Fibroblast of villous mesenchyme (primary cell): ENCODE measurements around the gene NUFIP1. TPM values are rescaled to one million over a fixed set of nuclear protein-coding genes. Genes with fewer than 3 reads are reported as not detected.

Experiments used
- DNase-seq: peaks from one replicate; pipeline ENCODE4 v3.0.0-alpha.2; 2010; ENCODE audit warnings: low read depth
- H3K4me3 ChIP-seq: 2 replicates; pipeline ENCODE4 v1.5.1; 2011; ENCODE audit warnings: low read depth, mild to moderate bottlenecking, low read length
- total RNA-seq: library from RNA; depleted of rRNA; stranded (reverse); fragments of >200 nt; gene quantifications from 2 replicates; pipeline ENCODE4 v1.2.3, GENCODE V29; 2012
- TF ChIP-seq, protein P1 (sequence below): IDR thresholded peaks from 2 replicates; pipeline ENCODE4 v1.5.1; 2012; ENCODE audit warnings: low read depth, mild to moderate bottlenecking, low read length; ENCODE audit not compliant: insufficient read depth

Gene NUFIP1
- total RNA-seq, 1 donor: 4.7 TPM

DNA sequence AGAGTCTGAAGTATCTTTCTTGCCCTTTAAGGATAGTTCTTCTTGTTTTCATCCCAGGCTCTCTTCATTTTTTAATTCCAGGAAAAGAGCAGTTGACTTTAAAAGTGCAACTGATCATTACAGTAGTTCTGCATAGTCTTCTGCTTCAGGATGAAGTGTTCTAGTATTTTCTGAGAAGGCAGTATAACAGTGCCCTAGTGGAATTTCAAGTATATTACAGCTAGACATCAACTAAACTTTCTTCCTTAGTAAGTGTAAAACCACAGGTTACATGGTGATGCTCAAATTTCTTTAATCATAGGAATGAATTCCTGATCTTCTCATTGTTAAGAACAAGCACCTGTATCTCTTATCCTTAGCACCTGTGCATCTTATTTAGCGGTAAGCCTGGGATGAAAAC is 10.9 kb downstream of the NUFIP1 start:
- no peak for DNase-seq
- TF ChIP-seq, protein P1, sequence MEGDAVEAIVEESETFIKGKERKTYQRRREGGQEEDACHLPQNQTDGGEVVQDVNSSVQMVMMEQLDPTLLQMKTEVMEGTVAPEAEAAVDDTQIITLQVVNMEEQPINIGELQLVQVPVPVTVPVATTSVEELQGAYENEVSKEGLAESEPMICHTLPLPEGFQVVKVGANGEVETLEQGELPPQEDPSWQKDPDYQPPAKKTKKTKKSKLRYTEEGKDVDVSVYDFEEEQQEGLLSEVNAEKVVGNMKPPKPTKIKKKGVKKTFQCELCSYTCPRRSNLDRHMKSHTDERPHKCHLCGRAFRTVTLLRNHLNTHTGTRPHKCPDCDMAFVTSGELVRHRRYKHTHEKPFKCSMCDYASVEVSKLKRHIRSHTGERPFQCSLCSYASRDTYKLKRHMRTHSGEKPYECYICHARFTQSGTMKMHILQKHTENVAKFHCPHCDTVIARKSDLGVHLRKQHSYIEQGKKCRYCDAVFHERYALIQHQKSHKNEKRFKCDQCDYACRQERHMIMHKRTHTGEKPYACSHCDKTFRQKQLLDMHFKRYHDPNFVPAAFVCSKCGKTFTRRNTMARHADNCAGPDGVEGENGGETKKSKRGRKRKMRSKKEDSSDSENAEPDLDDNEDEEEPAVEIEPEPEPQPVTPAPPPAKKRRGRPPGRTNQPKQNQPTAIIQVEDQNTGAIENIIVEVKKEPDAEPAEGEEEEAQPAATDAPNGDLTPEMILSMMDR: peak; percentile 15
- H3K4me3 ChIP-seq: no peak overlapping the region

DNA sequence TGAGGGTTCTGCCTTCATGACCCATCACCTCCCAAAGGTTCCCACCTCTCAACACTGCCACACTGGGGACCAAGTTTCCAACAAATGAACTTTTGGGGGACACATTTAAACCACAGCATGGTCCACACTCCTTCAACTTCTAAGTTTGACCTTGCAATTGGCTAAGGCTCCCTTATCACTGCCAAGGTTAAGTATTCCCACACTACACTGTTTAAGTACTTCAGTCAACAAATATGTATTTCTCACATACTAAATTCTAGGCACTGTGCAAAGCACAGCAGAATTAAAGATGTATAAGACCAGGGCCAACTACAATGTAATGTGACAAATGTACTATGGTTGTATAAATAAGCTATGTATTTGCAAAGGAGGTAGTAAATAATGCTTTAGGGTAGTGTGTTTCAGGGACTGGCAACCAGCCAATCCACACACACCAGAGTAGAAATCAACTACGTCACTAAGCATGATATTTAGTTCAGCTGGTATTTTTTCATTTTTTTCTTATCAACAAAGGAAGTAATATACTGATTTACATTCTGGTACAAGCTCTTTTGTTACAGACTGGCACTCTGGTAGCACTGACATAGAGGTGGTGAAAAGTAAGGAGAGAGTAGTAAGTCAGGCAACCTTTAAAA is 12.2 kb downstream of the NUFIP1 start:
- no peak overlapping the region for H3K4me3 ChIP-seq
- no peak for DNase-seq
- TF ChIP-seq, protein P1: no peak

DNA sequence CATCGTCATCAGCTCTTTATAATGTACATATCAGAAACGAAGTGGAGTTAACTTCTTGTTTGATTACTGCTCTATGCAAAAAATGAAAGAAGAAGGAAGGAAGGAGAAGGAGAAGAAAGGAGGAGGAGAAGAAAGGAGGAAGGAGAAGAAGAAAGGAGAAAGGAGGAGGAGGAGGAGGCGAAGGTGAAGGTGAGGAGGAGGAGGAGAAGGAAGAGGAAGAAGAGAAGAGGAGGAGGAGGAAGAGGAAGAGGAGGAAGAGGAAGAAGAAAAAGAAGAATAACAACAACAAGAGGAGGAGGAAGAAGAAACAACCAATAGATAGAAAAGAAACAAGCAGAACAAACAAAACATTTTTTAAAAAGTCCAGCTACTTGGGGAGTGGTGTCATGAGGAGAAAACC is 13.1 kb downstream of the NUFIP1 start:
- no peak overlapping the region for H3K4me3 ChIP-seq
- TF ChIP-seq, protein P1: no peak
- no peak for DNase-seq

DNA sequence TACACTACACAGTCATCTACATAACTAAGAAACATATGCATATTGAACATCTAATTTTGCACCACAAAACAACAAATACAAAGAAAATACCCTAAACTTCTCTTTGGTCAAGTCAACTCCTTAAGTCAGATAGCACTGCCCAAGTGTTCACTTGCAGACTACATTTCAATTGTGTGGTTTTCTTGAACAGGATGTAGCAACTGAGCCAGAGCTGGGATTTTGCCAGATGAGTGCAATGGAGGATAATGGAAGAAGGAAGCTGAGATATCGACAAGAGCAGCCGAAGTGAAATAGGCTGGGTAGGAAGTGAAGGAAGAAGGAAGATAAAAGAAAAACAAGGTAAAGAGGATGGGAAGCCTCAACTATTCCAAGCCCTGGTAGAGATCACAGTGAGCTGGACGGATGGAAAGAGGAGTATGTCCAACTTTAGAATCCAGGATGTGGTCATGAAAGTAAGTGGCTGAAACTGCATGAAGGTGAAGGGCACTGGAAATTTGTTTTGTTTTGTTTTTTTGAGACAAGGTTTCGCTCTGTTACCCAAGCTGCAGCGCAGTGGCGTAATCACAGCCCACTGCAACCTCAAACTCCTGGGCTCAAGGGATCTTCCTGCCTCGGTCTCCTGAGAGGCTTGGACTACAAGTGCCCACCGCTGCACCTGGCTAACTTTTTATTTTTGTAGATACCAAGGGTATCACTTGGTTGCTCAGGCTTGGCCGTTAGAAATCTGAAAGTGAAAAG is 15.0 kb downstream of the NUFIP1 start:
- peak; percentile 47 for DNase-seq
- H3K4me3 ChIP-seq: no peak overlapping the region
- TF ChIP-seq, protein P1: no peak

DNA sequence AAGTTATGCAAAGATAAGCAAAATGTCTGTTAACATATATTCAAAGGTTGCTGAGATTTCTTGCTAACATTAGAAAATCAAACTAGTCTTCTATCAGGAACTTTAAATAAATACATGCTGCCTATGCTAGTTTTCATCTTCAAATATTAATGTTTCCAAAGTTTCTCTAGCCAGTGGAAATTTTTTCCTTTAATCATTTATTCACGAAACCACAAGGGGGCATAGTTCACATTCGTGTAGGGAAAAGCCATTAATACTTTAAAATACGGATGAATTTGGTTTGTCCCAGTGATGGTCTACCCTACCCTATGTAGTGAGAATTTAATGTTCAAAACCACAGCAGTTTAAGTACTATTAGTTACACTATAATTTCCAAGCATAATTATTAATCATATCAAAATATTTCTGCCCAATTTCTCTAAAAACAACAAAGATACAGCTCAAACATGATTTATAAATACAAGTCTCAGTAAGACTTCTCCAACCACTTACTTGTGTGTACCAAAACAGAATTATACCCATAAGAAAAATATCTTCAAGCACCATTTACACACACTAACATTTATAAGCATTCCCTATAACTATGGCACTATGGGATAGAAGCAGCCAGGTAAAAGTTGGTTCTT is 16.2 kb downstream of the NUFIP1 start:
- DNase-seq: peak; percentile 47
- TF ChIP-seq, protein P1: peak; percentile 47
- no peak overlapping the region for H3K4me3 ChIP-seq

DNA sequence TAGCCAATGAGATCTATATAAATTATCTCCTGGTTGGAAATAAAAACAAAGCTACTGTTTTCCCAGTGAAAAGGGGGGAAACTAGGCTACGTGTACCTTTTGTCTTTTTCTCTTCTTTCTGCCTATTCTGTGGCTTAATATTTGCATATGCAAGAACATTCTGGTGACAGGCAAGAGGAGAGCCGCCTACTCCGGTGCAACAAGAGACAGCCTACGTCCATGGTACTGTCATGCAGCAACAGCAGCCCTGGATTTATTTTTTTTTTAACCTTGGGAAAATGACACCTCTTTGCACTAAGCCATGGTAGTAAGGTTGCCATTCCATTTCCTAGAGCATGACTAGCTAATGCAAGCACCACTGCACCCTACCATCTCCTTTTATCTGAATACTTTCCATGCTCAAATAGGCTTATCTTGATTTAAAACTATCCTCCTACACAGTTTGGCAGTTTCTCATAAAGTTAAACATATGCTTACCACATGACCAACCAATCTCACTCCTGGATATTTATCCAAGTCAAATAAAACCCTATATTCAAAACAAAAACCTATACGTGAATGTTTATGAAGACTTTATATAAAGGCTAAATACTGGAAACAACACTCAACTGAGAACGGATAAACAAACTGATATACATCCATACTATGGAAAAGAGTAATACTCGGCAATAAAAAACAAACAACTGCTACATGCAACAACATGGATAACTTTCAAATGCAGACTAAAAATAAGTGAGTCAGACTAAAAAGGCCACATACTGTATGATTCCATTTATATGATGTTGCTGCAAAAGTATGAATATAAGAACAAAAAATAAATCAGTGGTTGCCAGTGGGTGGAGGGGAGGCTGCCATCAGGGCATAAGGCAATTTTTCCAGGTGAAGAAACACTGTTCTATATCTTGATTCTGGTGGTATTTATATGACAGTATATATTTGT is 17.3 kb downstream of the NUFIP1 start:
- peak; percentile 52 for DNase-seq
- TF ChIP-seq, protein P1: no peak
- H3K4me3 ChIP-seq: no peak overlapping the region
